ENCODE results near the gene RAC3. TPM values are rescaled to one million over a fixed set of nuclear protein-coding genes. Genes with fewer than 3 reads are reported as not detected.
A peak's percentile ranks its signal among the peaks of the same experiment; 100 is the strongest.

RAC3 gene
- total and polyA plus RNA-seq, 2 experiments from 2014 or later, result 5.5 to 11.8 TPM

GRCh38 chr17:82009413-82009812 is 22.1 kb upstream of the RAC3 start:
- Histone ChIP-seq H3K4me3 (no peak overlapping the region), H3K9me2 (replicated peaks; ENCODE audit: insufficient read depth) (no peaks in the 10 kb centered on the region), H3K4me2 (no peak overlapping the region), H4K20me1 (ENCODE audit: insufficient read depth, poor library complexity, severe bottlenecking) (no peaks in the 10 kb centered on the region), H3K4me1 (ENCODE audit: insufficient read depth) (peaks cover 12% of the 10 kb centered on the region), H3K27ac (no peak overlapping the region), H3K79me2 (no peaks in the 10 kb centered on the region), H3K27me3 (no peaks in the 10 kb centered on the region), H2AFZ (no peak overlapping the region), H3K36me3 (replicated peaks; ENCODE audit: insufficient read depth, low read depth) (no peaks in the 10 kb centered on the region), H3K9me3 (ENCODE audit: low read depth) (no peaks in the 10 kb centered on the region)
- TF ChIP-seq EZH2phosphoT487 (IDR thresholded peaks at IDR 0.05; ENCODE audit: low read depth, severe bottlenecking, unreplicated experiment), result no peak
- no peak for DNase-seq (ENCODE audit: low spot score)
- 97% methylated on average over 15 of the region's 15 CpGs for WGBS (ENCODE audit: low lambda C conversion rate, missing lambda C conversion rate)

- 95% methylated on average over 22 of the region's 39 CpGs for WGBS (ENCODE audit: low lambda C conversion rate, missing lambda C conversion rate)
- H3K4me1 ChIP-seq (ENCODE audit: insufficient read depth), result peaks cover 10% of the 10 kb centered on the region
Measured at GRCh38 chr17:82010575-82011525, 20.6 kb upstream of the RAC3 start.

GRCh38 chr17:82011617-82012187 is 19.8 kb upstream of the RAC3 start:
- TF ChIP-seq EZH2phosphoT487 (IDR thresholded peaks at IDR 0.05; ENCODE audit: low read depth, severe bottlenecking, unreplicated experiment) (no peak), CTCF (IDR thresholded peaks at IDR 0.05; ENCODE audit: poor library complexity) (no peak), EZH2 (IDR thresholded peaks at IDR 0.05; ENCODE audit: borderline replicate concordance) (no peak)
- Histone ChIP-seq H3K9me2 (replicated peaks; ENCODE audit: insufficient read depth) (no peaks in the 10 kb centered on the region), H3K4me3 (no peak overlapping the region), H3K27me3 (no peaks in the 10 kb centered on the region), H3K4me1 (ENCODE audit: insufficient read depth) (peaks cover 10% of the 10 kb centered on the region), H4K20me1 (ENCODE audit: insufficient read depth, poor library complexity, severe bottlenecking) (no peaks in the 10 kb centered on the region), H3K4me2 (no peak overlapping the region), H3K79me2 (no peaks in the 10 kb centered on the region), H3K36me3 (replicated peaks; ENCODE audit: insufficient read depth, low read depth) (no peaks in the 10 kb centered on the region), H2AFZ (no peak overlapping the region), H3K27ac (no peak overlapping the region), H3K9me3 (ENCODE audit: low read depth) (no peaks in the 10 kb centered on the region)
- 91% methylated on average over 19 of the region's 19 CpGs for WGBS (ENCODE audit: low lambda C conversion rate, missing lambda C conversion rate)
- DNase-seq (ENCODE audit: low spot score), result no peak

More at GRCh38 chr17:82010575-82011525, 20.6 kb upstream of the RAC3 start:
- Histone ChIP-seq H3K4me2 (no peak overlapping the region), H3K27ac (no peak overlapping the region), H3K4me3 (no peak overlapping the region), H4K20me1 (ENCODE audit: insufficient read depth, poor library complexity, severe bottlenecking) (no peaks in the 10 kb centered on the region), H2AFZ (no peak overlapping the region), H3K36me3 (replicated peaks; ENCODE audit: insufficient read depth, low read depth) (no peaks in the 10 kb centered on the region), H3K9me3 (ENCODE audit: low read depth) (no peaks in the 10 kb centered on the region), H3K9me2 (replicated peaks; ENCODE audit: insufficient read depth) (no peaks in the 10 kb centered on the region), H3K27me3 (no peaks in the 10 kb centered on the region), H3K79me2 (no peaks in the 10 kb centered on the region)
- no peak for TF ChIP-seq CTCF (IDR thresholded peaks at IDR 0.05; ENCODE audit: poor library complexity)
- TF ChIP-seq EZH2phosphoT487 (IDR thresholded peaks at IDR 0.05; ENCODE audit: low read depth, severe bottlenecking, unreplicated experiment), result no peak
- no peak for DNase-seq (ENCODE audit: low spot score)

- no peaks in the 10 kb centered on the region for H3K9me3 ChIP-seq (ENCODE audit: low read depth)
- DNase-seq (ENCODE audit: low spot score), result no peak
- no peaks in the 10 kb centered on the region for H3K36me3 ChIP-seq (replicated peaks; ENCODE audit: insufficient read depth, low read depth)
- H3K4me1 ChIP-seq (ENCODE audit: insufficient read depth), result peaks cover 10% of the 10 kb centered on the region
- no peaks in the 10 kb centered on the region for H4K20me1 ChIP-seq (ENCODE audit: insufficient read depth, poor library complexity, severe bottlenecking)
- no peak for TF ChIP-seq CTCF (IDR thresholded peaks at IDR 0.05; ENCODE audit: poor library complexity)
- no peak for TF ChIP-seq EZH2 (IDR thresholded peaks at IDR 0.05; ENCODE audit: borderline replicate concordance)
- TF ChIP-seq EZH2phosphoT487 (IDR thresholded peaks at IDR 0.05; ENCODE audit: low read depth, severe bottlenecking, unreplicated experiment), result no peak
- WGBS (ENCODE audit: low lambda C conversion rate, missing lambda C conversion rate), result 77% methylated on average over 19 of the region's 20 CpGs
- H3K4me2 ChIP-seq, result no peak overlapping the region
- no peaks in the 10 kb centered on the region for H3K79me2 ChIP-seq
- H2AFZ ChIP-seq, result no peak overlapping the region
- no peaks in the 10 kb centered on the region for H3K27me3 ChIP-seq
- no peak overlapping the region for H3K4me3 ChIP-seq
- peak overlapping the region; percentile 76 for H3K27ac ChIP-seq
- H3K9me2 ChIP-seq (replicated peaks; ENCODE audit: insufficient read depth), result no peaks in the 10 kb centered on the region
Measured at GRCh38 chr17:82012261-82012639, 19.2 kb upstream of the RAC3 start.
